ENCODE measurements around the gene FADD.

GRCh38 chr11:70250876-70251658, 48.0 kb downstream of the FADD start:
- TF ChIP-seq EZH2 (IDR thresholded peaks at IDR 0.05) = no peak
- TF ChIP-seq CTCF (IDR thresholded peaks at IDR 0.05) = no peak
- TF ChIP-seq EZH2phosphoT487 (IDR thresholded peaks at IDR 0.05) = no peak
